Measurements from ENCODE around the gene LGR4. TPM values are rescaled to one million over a fixed set of nuclear protein-coding genes. Genes with fewer than 3 reads are reported as not detected.
"Not testable (repeated sequence)": the region's sequence is repeated elsewhere in the genome, so short reads cannot be mapped to it uniquely, and the experiment has no call there.

Gene LGR4
- total RNA-seq, 5 donors from 2014 or later (not counting 1 experiment from before 2014, with no cell fraction given) = 0.68 to 2.4 (median 1.2) TPM

DNA sequence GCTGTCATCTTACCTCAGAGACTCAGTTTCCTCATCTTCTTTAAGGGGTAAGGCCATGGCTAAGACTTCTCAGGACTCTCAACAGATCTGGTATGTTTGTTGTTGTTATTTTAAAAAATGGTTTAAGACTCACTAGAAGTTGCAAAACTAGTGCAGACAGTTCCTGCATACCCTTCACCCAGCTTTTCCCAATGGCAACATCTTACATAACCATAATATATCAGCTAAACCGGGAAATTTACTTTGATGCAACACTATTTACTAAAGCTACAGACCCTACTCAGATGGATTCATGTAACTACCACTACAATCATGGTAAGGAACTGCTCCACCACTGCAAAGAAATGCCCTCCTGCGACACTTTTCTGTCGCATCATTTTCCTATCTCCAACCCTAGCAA lies 20.4 kb downstream of the LGR4 start:
- ChIA-PET POLR2A (no interaction called here), CTCF (no interaction called here)
- no peaks in the 10 kb centered on the region for H3K36me3 ChIP-seq (ENCODE audit: control insufficient read depth in 2 of 2, extremely low read depth in 1 of 2, insufficient read depth in 1 of 2, low read length in 1 of 2)
- H3K9me3 Mint-ChIP-seq = no peaks in the 10 kb centered on the region
- H3K4me1 Mint-ChIP-seq = no peaks in the 10 kb centered on the region
- no peak overlapping the region for H3K27ac Mint-ChIP-seq
- no CpG with 5 or more reads among the region's 3 CpGs for WGBS (ENCODE audit: insufficient coverage)
- H3K27me3 ChIP-seq (replicated peaks in 1 of 2; ENCODE audit: control insufficient read depth in 2 of 2, extremely low read depth in 1 of 2, insufficient read depth in 2 of 2, low read length in 1 of 2) = no peaks in the 10 kb centered on the region
- H3K27ac ChIP-seq (ENCODE audit: low read length) = no peak overlapping the region
- H3K9me3 ChIP-seq = no peaks in the 10 kb centered on the region
- no peaks in the 10 kb centered on the region for H3K36me3 Mint-ChIP-seq
- H3K4me3 Mint-ChIP-seq = no peak overlapping the region
- no peaks in the 10 kb centered on the region for H3K4me1 ChIP-seq (ENCODE audit: control insufficient read depth in 1 of 2, extremely low read depth in 1 of 2, insufficient read depth in 2 of 2, low read length in 2 of 2)
- DNase-seq (no peak), ATAC-seq (replicated peaks in 1 of 4) (no peak)
- H3K27me3 Mint-ChIP-seq = peaks cover 3 to 8% of the 10 kb centered on the region in 2 donors
- H3K4me3 ChIP-seq (ENCODE audit: control insufficient read depth in 1 of 2, extremely low read depth in 1 of 2, low read length in 1 of 2) = no peak overlapping the region

DNA sequence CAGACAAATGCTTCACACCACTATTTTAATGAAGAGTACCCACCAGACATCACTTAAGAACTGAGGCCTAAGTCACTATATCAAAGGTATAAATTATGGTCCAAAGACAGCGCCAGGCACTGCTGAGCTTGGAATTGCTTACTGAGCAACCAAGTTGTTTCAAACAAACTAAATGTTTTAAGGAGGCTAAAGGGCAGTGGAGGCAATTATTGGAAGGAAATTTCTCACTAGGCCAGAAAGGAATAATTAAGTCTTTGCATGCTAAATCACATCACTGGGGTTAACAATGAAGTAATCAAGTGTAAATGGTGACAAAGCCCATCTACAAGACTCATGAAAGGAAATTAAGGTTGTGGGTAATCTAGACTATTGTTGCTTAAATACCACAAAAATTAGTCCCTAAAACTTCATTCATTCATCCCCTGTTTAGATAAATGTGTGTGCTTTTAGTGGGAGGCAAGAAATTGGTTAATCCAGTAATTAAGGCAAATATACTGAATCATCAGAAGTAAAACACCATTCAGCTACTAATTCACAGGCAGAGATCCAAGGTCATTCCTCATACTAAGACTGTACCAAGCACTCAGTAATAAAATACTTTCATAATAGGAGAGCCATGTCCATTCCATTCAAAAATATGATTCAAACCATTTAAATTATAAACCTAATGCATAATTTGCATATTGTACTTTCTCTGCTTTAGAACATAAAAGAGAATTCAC lies 21.2 kb downstream of the LGR4 start:
- Histone ChIP-seq H3K9me3 (no peaks in the 10 kb centered on the region), H3K27ac (ENCODE audit: low read length) (no peak overlapping the region), H3K4me1 (ENCODE audit: control insufficient read depth in 1 of 2, extremely low read depth in 1 of 2, insufficient read depth in 2 of 2, low read length in 2 of 2) (no peaks in the 10 kb centered on the region), H3K36me3 (ENCODE audit: control insufficient read depth in 2 of 2, extremely low read depth in 1 of 2, insufficient read depth in 1 of 2, low read length in 1 of 2) (no peaks in the 10 kb centered on the region), H3K27me3 (replicated peaks in 1 of 2; ENCODE audit: control insufficient read depth in 2 of 2, extremely low read depth in 1 of 2, insufficient read depth in 2 of 2, low read length in 1 of 2) (no peaks in the 10 kb centered on the region), H3K4me3 (ENCODE audit: control insufficient read depth in 1 of 2, extremely low read depth in 1 of 2, low read length in 1 of 2) (no peak overlapping the region)
- H3K4me3 Mint-ChIP-seq = no peak overlapping the region
- no peaks in the 10 kb centered on the region for H3K9me3 Mint-ChIP-seq
- whole genome bisulfite sequencing (ENCODE audit: insufficient coverage) = no CpG with 5 or more reads among the region's 1 CpG
- ATAC-seq (replicated peaks in 1 of 4) (no peak), DNase-seq (no peak)
- ChIA-PET CTCF (no interaction called here), POLR2A (no interaction called here)
- peaks cover 3 to 8% of the 10 kb centered on the region in 2 donors for H3K27me3 Mint-ChIP-seq
- H3K4me1 Mint-ChIP-seq = no peaks in the 10 kb centered on the region
- no peak overlapping the region for H3K27ac Mint-ChIP-seq
- no peaks in the 10 kb centered on the region for H3K36me3 Mint-ChIP-seq

DNA sequence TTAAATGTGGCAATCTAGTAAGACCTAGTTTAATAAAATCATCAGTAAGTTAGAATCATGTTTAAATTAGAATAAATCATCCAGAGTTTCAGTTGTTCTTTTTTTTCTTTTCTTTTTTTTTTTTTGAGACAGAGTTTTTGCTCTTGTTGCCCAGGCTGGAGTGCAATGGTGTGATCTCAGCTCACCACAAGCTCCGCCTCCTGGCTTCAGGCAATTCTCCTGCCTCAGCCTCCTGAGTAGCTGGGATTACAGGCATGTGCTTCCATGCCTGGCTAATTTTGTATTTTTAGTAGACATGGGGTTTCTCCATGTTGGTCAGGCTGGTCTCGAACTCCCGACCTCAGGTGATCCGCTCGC lies 24.4 kb downstream of the LGR4 start:
- H3K9me3 Mint-ChIP-seq; H3K27me3 ChIP-seq (replicated peaks in 1 of 2; ENCODE audit: control insufficient read depth in 2 of 2, extremely low read depth in 1 of 2, insufficient read depth in 2 of 2, low read length in 1 of 2); H3K36me3 Mint-ChIP-seq; H3K27ac ChIP-seq (ENCODE audit: low read length); H3K36me3 ChIP-seq (ENCODE audit: control insufficient read depth in 2 of 2, extremely low read depth in 1 of 2, insufficient read depth in 1 of 2, low read length in 1 of 2); POLR2A ChIA-PET; H3K9me3 ChIP-seq; ATAC-seq (replicated peaks in 1 of 4); H3K27ac Mint-ChIP-seq; H3K4me3 Mint-ChIP-seq; H3K4me1 ChIP-seq (ENCODE audit: control insufficient read depth in 1 of 2, extremely low read depth in 1 of 2, insufficient read depth in 2 of 2, low read length in 2 of 2); DNase-seq; H3K27me3 Mint-ChIP-seq; H3K4me3 ChIP-seq (ENCODE audit: control insufficient read depth in 1 of 2, extremely low read depth in 1 of 2, low read length in 1 of 2); H3K4me1 Mint-ChIP-seq: not testable (repeated sequence)
- 90% methylated on average over 5 of the region's 5 CpGs for WGBS (ENCODE audit: insufficient coverage)
- CTCF ChIA-PET = interaction anchor here in 1 of 2 donors (0.7 kb wide), 1 partner anchor 766 kb away, joined by 3 read pairs; no protein-coding TSS in a partner anchor

DNA sequence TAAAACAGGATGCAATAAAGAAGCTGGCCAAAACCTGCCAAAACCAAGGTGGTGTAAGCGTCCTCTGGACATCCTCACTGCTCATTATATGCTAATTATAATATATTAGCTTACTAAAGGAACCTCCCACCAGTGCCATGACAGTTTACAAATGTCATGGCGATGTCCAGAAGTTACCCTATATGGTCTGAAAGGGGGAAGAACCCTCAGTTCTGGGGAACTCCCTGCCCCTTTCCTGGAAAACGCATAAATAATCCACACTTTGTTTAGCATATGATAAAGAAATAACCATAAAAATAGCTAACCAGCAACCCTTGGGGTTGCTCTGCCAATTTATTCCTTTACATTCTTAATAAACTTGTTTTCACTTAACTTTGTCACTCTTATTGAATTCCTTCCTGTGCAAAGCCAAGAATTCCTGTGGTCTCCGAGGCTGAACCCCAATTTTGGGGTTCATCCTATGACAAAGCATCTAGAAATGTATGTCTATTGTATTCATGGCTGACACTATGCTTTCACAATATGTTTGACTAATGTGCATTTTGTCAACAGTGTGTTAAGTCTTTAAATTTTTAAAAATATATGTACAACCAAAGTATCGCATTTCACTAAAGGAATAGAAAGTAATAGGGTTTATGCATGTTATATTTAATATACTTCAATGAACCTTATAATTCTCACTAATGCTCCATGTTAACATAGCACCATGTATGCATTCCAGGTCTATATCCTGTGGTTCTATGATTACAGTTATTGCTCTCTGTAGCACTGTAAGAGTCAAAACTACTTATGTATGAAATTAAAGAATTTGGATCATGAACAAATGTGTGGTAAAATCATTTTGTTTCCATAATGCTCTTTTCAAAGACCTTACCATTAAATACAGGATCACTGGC lies 25.1 kb downstream of the LGR4 start:
- Mint-ChIP-seq H3K4me3 (no peak overlapping the region), H3K36me3 (no peaks in the 10 kb centered on the region), H3K4me1 (no peaks in the 10 kb centered on the region), H3K9me3 (no peaks in the 10 kb centered on the region), H3K27me3 (no peaks in the 10 kb centered on the region), H3K27ac (no peak overlapping the region)
- Histone ChIP-seq H3K27me3 (replicated peaks in 1 of 2; ENCODE audit: control insufficient read depth in 2 of 2, extremely low read depth in 1 of 2, insufficient read depth in 2 of 2, low read length in 1 of 2) (no peaks in the 10 kb centered on the region), H3K36me3 (ENCODE audit: control insufficient read depth in 2 of 2, extremely low read depth in 1 of 2, insufficient read depth in 1 of 2, low read length in 1 of 2) (no peaks in the 10 kb centered on the region), H3K9me3 (no peaks in the 10 kb centered on the region), H3K4me3 (ENCODE audit: control insufficient read depth in 1 of 2, extremely low read depth in 1 of 2, low read length in 1 of 2) (no peak overlapping the region), H3K4me1 (ENCODE audit: control insufficient read depth in 1 of 2, extremely low read depth in 1 of 2, insufficient read depth in 2 of 2, low read length in 2 of 2) (no peaks in the 10 kb centered on the region), H3K27ac (ENCODE audit: low read length) (no peak overlapping the region)
- CTCF ChIA-PET = no interaction called here
- WGBS (ENCODE audit: insufficient coverage) = no CpG with 5 or more reads among the region's 5 CpGs
- DNase-seq = no peak
- ATAC-seq (replicated peaks in 1 of 4) = no peak
- POLR2A ChIA-PET = no interaction called here

DNA sequence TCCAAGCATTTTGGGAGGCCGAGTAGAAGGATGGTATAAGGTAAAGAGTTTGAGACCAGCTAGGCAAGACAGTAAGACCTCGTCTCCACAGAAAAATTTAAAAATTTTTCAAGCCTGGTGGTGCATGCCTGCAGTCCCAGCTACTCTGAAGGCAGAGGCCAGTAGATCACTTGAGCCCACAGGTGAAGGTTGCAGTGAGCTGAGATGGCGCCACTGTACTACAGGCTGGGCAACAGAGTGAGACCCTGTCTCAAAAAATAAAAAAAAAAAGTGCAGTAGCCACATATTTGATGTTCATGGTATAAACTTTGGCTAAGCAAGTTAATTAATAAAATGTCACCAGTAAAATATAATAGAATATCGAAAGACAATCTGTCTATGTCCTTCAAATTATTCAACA lies 27.0 kb downstream of the LGR4 start:
- H3K4me1 ChIP-seq (ENCODE audit: control insufficient read depth in 1 of 2, extremely low read depth in 1 of 2, insufficient read depth in 2 of 2, low read length in 2 of 2) = no peaks in the 10 kb centered on the region
- no peaks in the 10 kb centered on the region for H3K9me3 ChIP-seq
- Mint-ChIP-seq H3K27ac (no peak overlapping the region), H3K4me3 (no peak overlapping the region), H3K27me3 (peaks cover 5 to 10% of the 10 kb centered on the region in 2 donors), H3K9me3 (no peaks in the 10 kb centered on the region), H3K4me1 (no peaks in the 10 kb centered on the region), H3K36me3 (no peaks in the 10 kb centered on the region)
- ChIA-PET POLR2A (no interaction called here), CTCF (no interaction called here)
- no peak overlapping the region for H3K27ac ChIP-seq (ENCODE audit: low read length)
- ATAC-seq (replicated peaks in 1 of 4) (no peak), DNase-seq (no peak)
- H3K4me3 ChIP-seq (ENCODE audit: control insufficient read depth in 1 of 2, extremely low read depth in 1 of 2, low read length in 1 of 2) = no peak overlapping the region
- no peaks in the 10 kb centered on the region for H3K27me3 ChIP-seq (replicated peaks in 1 of 2; ENCODE audit: control insufficient read depth in 2 of 2, extremely low read depth in 1 of 2, insufficient read depth in 2 of 2, low read length in 1 of 2)
- WGBS (ENCODE audit: insufficient coverage) = 67% methylated on average over 1 of the region's 4 CpGs
- no peaks in the 10 kb centered on the region for H3K36me3 ChIP-seq (ENCODE audit: control insufficient read depth in 2 of 2, extremely low read depth in 1 of 2, insufficient read depth in 1 of 2, low read length in 1 of 2)

- Mint-ChIP-seq H3K27me3 (peaks cover 5 to 10% of the 10 kb centered on the region in 2 donors), H3K36me3 (no peaks in the 10 kb centered on the region), H3K27ac (no peak overlapping the region), H3K4me1 (no peaks in the 10 kb centered on the region), H3K9me3 (no peaks in the 10 kb centered on the region), H3K4me3 (no peak overlapping the region)
- no peaks in the 10 kb centered on the region for H3K4me1 ChIP-seq (ENCODE audit: control insufficient read depth in 1 of 2, extremely low read depth in 1 of 2, insufficient read depth in 2 of 2, low read length in 2 of 2)
- no peaks in the 10 kb centered on the region for H3K9me3 ChIP-seq
- H3K27me3 ChIP-seq (replicated peaks in 1 of 2; ENCODE audit: control insufficient read depth in 2 of 2, extremely low read depth in 1 of 2, insufficient read depth in 2 of 2, low read length in 1 of 2) = no peaks in the 10 kb centered on the region
- H3K4me3 ChIP-seq (ENCODE audit: control insufficient read depth in 1 of 2, extremely low read depth in 1 of 2, low read length in 1 of 2) = no peak overlapping the region
- H3K36me3 ChIP-seq (ENCODE audit: control insufficient read depth in 2 of 2, extremely low read depth in 1 of 2, insufficient read depth in 1 of 2, low read length in 1 of 2) = no peaks in the 10 kb centered on the region
- WGBS (ENCODE audit: insufficient coverage) = 63% methylated on average over 1 of the region's 2 CpGs
- ChIA-PET POLR2A (no interaction called here), CTCF (no interaction called here)
- no peak overlapping the region for H3K27ac ChIP-seq (ENCODE audit: low read length)
- DNase-seq (no peak), ATAC-seq (replicated peaks in 1 of 4) (no peak)
Observed at GRCh38 chr11:27444801-27445215, 27.8 kb downstream of the LGR4 start.
